Measurements from ENCODE around the gene PODN.

DNA sequence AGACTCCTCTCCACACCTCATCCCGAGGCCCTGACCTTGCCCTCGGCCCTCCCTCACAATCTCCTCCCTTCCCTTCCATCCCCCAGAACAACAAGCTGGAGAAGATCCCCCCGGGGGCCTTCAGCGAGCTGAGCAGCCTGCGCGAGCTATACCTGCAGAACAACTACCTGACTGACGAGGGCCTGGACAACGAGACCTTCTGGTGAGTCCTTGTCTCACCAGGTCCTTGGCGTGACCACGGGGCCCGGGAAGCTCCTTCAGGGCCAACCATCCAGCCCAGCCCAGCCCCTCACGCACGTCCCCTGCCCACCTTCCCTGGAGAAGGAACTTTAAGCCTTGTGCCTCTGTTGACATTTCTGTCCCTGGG, 15.6 kb downstream of the PODN start:
- no peak for TF ChIP-seq POLR2AphosphoS5 (IDR thresholded peaks at IDR 0.05)
- TF ChIP-seq, protein P1, sequence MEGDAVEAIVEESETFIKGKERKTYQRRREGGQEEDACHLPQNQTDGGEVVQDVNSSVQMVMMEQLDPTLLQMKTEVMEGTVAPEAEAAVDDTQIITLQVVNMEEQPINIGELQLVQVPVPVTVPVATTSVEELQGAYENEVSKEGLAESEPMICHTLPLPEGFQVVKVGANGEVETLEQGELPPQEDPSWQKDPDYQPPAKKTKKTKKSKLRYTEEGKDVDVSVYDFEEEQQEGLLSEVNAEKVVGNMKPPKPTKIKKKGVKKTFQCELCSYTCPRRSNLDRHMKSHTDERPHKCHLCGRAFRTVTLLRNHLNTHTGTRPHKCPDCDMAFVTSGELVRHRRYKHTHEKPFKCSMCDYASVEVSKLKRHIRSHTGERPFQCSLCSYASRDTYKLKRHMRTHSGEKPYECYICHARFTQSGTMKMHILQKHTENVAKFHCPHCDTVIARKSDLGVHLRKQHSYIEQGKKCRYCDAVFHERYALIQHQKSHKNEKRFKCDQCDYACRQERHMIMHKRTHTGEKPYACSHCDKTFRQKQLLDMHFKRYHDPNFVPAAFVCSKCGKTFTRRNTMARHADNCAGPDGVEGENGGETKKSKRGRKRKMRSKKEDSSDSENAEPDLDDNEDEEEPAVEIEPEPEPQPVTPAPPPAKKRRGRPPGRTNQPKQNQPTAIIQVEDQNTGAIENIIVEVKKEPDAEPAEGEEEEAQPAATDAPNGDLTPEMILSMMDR (IDR thresholded peaks at IDR 0.05): no peak
